ENCODE measurements around the gene PRR7. TPM values are rescaled to one million over a fixed set of nuclear protein-coding genes. Genes with fewer than 3 reads are reported as not detected.

Gene PRR7
- polyA plus RNA-seq, 1 donor from 2014 or later: 46.6 TPM

- no peak overlapping the region for H3K27ac ChIP-seq (ENCODE audit: low read length)
- no peaks in the 10 kb centered on the region for H3K9me2 ChIP-seq (ENCODE audit: insufficient read depth, low read length)
- no peak overlapping the region for H2AFZ ChIP-seq (ENCODE audit: low read depth, low read length)
- no peaks in the 10 kb centered on the region for H3K9me3 ChIP-seq (ENCODE audit: low read length)
- no peak overlapping the region for H3K9ac ChIP-seq (ENCODE audit: low read length)
- H3F3A ChIP-seq (ENCODE audit: insufficient read depth, low read length, poor library complexity, severe bottlenecking): no peaks in the 10 kb centered on the region
- H3K27me3 ChIP-seq (ENCODE audit: insufficient read depth, low read depth, low read length): peaks cover 6% of the 10 kb centered on the region
- H3K4me2 ChIP-seq (ENCODE audit: low read length): no peak overlapping the region
- H4K20me1 ChIP-seq (ENCODE audit: insufficient read depth): no peaks in the 10 kb centered on the region
- no peak overlapping the region for H3K4me3 ChIP-seq (ENCODE audit: low read length)
- no peak for TF ChIP-seq EZH2 (IDR thresholded peaks at IDR 0.05; ENCODE audit: borderline replicate concordance, insufficient read depth, low read length, poor library complexity, severe bottlenecking)
- TF ChIP-seq MXI1 (conservative IDR thresholded peaks at IDR 0.05; ENCODE audit: poor library complexity, severe bottlenecking): no peak
- no peak for TF ChIP-seq POLR2AphosphoS5 (IDR thresholded peaks at IDR 0.05)
- H3K36me3 ChIP-seq (ENCODE audit: insufficient read depth, low read length): no peaks in the 10 kb centered on the region
- peaks cover 17% of the 10 kb centered on the region for H3K79me2 ChIP-seq (replicated peaks; ENCODE audit: insufficient read depth, low read length)
Observed at GRCh38 chr5:177493795-177494345, 47.3 kb downstream of the PRR7 start.

DNA sequence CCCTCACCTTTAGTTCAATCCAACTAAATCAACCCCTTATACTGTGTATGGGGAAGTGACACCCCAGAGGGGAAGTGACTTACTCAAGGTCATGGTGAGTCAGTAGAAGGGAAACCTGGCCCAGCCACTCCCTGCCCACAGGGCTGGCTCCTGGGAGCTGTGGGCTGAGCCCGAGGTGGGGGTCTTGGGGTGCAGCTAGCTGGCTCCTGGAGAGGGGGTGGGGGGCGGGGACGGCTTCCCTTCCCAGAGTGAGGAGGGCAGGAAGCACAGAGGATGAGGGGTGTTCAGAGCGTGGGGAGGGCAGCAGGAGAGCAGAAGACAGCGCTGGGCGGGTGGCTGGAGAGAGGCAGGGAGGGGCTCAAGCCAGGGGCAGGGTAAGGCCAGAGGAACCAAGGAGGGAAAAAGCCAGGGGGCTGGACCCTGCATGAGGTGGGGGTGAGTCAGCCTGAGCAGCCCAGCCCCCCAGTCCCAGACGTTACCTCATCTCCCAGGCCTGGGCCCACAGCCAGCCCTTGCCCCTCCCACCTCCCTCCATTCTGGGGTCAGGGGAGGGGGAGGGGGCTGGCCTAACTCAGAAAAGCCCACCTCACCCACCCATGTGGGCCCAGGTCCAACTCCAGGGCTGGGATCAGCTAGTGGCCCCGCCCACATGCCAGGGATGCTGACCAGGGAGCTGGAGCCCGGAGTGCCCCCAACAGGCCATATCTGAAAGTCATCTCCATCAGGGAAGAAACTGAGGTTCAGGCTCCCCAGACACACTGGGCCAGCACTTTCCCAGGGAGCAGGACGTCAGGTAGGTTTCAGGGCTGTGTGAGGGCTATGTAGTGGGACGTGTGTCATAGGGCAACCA lies 48.0 kb downstream of the PRR7 start:
- Histone ChIP-seq H3K4me2 (ENCODE audit: low read length) (no peak overlapping the region), H3K79me2 (replicated peaks; ENCODE audit: insufficient read depth, low read length) (peaks cover 17% of the 10 kb centered on the region), H3K9me3 (ENCODE audit: low read length) (no peaks in the 10 kb centered on the region), H3F3A (ENCODE audit: insufficient read depth, low read length, poor library complexity, severe bottlenecking) (no peaks in the 10 kb centered on the region), H4K20me1 (ENCODE audit: insufficient read depth) (no peaks in the 10 kb centered on the region), H2AFZ (ENCODE audit: low read depth, low read length) (no peak overlapping the region), H3K27ac (ENCODE audit: low read length) (no peak overlapping the region), H3K27me3 (ENCODE audit: insufficient read depth, low read depth, low read length) (peaks cover 6% of the 10 kb centered on the region), H3K9ac (ENCODE audit: low read length) (peak overlapping the region; percentile 88), H3K4me3 (ENCODE audit: low read length) (no peak overlapping the region), H3K36me3 (ENCODE audit: insufficient read depth, low read length) (no peaks in the 10 kb centered on the region), H3K9me2 (ENCODE audit: insufficient read depth, low read length) (no peaks in the 10 kb centered on the region)
- TF ChIP-seq RAD21 (conservative IDR thresholded peaks at IDR 0.05) (no peak), EZH2 (IDR thresholded peaks at IDR 0.05; ENCODE audit: borderline replicate concordance, insufficient read depth, low read length, poor library complexity, severe bottlenecking) (no peak), MXI1 (conservative IDR thresholded peaks at IDR 0.05; ENCODE audit: poor library complexity, severe bottlenecking) (no peak), EP300 (conservative IDR thresholded peaks at IDR 0.05; ENCODE audit: poor library complexity, severe bottlenecking) (no peak), SMC3 (conservative IDR thresholded peaks at IDR 0.05; ENCODE audit: poor library complexity) (no peak), TAF1 (IDR thresholded peaks at IDR 0.05; ENCODE audit: low read depth) (no peak), POLR2AphosphoS5 (IDR thresholded peaks at IDR 0.05) (no peak)
- TF ChIP-seq, protein P1, sequence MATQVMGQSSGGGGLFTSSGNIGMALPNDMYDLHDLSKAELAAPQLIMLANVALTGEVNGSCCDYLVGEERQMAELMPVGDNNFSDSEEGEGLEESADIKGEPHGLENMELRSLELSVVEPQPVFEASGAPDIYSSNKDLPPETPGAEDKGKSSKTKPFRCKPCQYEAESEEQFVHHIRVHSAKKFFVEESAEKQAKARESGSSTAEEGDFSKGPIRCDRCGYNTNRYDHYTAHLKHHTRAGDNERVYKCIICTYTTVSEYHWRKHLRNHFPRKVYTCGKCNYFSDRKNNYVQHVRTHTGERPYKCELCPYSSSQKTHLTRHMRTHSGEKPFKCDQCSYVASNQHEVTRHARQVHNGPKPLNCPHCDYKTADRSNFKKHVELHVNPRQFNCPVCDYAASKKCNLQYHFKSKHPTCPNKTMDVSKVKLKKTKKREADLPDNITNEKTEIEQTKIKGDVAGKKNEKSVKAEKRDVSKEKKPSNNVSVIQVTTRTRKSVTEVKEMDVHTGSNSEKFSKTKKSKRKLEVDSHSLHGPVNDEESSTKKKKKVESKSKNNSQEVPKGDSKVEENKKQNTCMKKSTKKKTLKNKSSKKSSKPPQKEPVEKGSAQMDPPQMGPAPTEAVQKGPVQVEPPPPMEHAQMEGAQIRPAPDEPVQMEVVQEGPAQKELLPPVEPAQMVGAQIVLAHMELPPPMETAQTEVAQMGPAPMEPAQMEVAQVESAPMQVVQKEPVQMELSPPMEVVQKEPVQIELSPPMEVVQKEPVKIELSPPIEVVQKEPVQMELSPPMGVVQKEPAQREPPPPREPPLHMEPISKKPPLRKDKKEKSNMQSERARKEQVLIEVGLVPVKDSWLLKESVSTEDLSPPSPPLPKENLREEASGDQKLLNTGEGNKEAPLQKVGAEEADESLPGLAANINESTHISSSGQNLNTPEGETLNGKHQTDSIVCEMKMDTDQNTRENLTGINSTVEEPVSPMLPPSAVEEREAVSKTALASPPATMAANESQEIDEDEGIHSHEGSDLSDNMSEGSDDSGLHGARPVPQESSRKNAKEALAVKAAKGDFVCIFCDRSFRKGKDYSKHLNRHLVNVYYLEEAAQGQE (IDR thresholded peaks at IDR 0.05; ENCODE audit: borderline replicate concordance): no peak
- TF ChIP-seq, protein P2, sequence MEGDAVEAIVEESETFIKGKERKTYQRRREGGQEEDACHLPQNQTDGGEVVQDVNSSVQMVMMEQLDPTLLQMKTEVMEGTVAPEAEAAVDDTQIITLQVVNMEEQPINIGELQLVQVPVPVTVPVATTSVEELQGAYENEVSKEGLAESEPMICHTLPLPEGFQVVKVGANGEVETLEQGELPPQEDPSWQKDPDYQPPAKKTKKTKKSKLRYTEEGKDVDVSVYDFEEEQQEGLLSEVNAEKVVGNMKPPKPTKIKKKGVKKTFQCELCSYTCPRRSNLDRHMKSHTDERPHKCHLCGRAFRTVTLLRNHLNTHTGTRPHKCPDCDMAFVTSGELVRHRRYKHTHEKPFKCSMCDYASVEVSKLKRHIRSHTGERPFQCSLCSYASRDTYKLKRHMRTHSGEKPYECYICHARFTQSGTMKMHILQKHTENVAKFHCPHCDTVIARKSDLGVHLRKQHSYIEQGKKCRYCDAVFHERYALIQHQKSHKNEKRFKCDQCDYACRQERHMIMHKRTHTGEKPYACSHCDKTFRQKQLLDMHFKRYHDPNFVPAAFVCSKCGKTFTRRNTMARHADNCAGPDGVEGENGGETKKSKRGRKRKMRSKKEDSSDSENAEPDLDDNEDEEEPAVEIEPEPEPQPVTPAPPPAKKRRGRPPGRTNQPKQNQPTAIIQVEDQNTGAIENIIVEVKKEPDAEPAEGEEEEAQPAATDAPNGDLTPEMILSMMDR (IDR thresholded peaks at IDR 0.05; ENCODE audit: poor library complexity, severe bottlenecking): no peak
